Measurements from ENCODE around the gene ELF5.

ELF5 gene

DNA sequence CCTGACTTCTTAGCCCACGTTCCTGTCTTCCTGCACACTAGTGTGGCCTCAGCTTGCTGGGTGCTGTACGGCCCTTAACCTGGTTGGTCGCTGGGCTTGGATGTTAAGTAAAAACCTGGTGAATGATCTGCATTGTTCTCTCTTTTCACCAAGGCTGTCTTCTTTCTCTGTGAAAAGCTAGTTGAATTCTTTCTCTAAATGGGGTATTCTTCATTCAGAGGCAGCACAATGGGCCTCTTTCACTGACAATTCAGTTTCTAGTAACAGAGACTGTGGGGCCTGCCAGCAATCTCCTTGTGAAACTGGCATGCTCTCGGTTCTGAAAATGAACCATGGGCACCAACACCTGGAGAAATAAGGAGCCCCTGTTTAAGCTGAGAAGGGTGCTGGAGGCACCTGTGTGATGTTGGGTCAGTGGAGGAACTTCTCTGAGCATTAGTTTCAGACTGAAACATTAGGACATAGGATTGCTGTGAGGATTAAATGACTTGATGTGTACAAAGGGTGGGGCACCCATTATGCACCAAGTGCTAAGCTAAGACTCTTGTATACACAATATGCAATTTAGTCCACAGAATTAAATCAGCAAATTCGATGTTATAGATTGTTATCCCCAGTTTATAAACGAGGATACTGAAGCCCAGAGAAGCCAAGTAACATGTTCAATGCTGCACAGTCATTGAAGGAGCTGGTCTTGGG lies 33.1 kb upstream of the ELF5 start:
- TF ChIP-seq ZFX (IDR thresholded peaks at IDR 0.05; ENCODE audit: borderline replicate concordance) (no peak), CTCF (IDR thresholded peaks at IDR 0.05) (no peak)
- H3K27ac ChIP-seq = no peak overlapping the region

- H3K27ac ChIP-seq = no peak overlapping the region
- TF ChIP-seq CTCF (IDR thresholded peaks at IDR 0.05) (no peak), ZFX (IDR thresholded peaks at IDR 0.05; ENCODE audit: borderline replicate concordance) (no peak)
Measured at GRCh38 chr11:34542089-34542488, 28.5 kb upstream of the ELF5 start.

GRCh38 chr11:34540870-34541269 lies 27.3 kb upstream of the ELF5 start:
- H3K27ac ChIP-seq = no peak overlapping the region
- TF ChIP-seq CTCF (IDR thresholded peaks at IDR 0.05) = no peak
- TF ChIP-seq ZFX (IDR thresholded peaks at IDR 0.05; ENCODE audit: borderline replicate concordance) = no peak

DNA sequence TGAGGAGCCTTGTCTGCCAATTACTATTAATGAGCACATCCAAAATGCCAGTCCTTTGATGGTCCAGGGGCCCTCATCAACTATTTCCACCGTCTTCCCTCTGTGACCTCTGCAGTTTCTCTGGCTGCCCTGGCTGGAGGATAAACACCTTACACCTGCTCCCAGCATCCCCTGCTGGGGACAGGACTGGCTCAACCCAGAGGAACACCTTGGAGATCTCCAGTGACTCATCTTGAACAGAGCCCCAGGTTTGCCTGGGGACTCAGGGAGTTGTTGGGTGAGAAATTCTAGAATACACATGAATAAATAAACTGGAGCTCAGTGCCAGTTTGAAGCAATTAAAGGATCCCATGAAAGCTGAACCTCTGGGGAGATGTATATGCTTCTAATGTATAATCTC lies 24.0 kb upstream of the ELF5 start:
- TF ChIP-seq CTCF (IDR thresholded peaks at IDR 0.05) = no peak
- TF ChIP-seq ZFX (IDR thresholded peaks at IDR 0.05; ENCODE audit: borderline replicate concordance) = no peak
- H3K27ac ChIP-seq = no peak overlapping the region

GRCh38 chr11:34536056-34536455 lies 22.5 kb upstream of the ELF5 start:
- no peak for TF ChIP-seq CTCF (IDR thresholded peaks at IDR 0.05)
- TF ChIP-seq ZFX (IDR thresholded peaks at IDR 0.05; ENCODE audit: borderline replicate concordance) = no peak
- H3K27ac ChIP-seq = no peak overlapping the region

DNA sequence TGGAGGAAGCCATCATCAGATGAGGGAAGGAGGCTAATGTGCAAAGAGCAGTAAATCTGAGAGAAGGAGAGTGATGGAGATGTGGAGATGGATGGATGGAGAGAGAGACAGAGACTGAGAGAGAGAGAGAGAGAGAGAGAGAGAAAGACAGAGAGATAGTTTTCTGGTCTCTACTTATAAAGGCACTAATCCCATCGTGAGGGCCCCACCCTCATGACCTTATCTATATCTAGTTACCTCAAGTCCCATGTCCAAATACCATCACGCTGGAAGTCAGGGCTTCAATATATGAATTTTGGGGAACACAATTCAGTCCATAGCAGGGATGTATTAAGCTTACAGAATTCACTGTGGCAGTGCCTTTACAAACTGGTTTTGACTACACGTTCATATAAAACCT lies 21.2 kb upstream of the ELF5 start:
- no peak for TF ChIP-seq CTCF (IDR thresholded peaks at IDR 0.05)
- TF ChIP-seq ZFX (IDR thresholded peaks at IDR 0.05; ENCODE audit: borderline replicate concordance) = no peak
- H3K27ac ChIP-seq = no peak overlapping the region

DNA sequence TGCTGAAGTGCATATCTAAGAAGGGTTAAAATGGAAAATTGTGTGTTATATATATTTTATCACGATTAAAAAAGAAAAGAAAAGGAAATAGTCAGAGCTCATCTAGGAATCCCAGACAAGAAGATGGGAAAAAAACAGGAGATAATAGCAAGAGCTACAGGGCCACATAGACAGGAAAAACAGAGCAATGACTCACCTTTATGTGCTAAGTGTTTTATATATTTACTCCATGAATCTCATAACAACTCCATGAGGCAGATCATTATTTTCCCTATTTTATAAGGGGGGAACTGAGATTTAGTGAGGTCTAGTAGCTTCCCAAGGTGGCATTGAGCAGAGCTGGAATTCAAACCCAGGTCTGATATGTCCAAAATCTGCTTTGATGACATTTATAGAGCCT lies 18.1 kb upstream of the ELF5 start:
- no peak overlapping the region for H3K27ac ChIP-seq
- no peak for TF ChIP-seq CTCF (IDR thresholded peaks at IDR 0.05)
- TF ChIP-seq ZFX (IDR thresholded peaks at IDR 0.05; ENCODE audit: borderline replicate concordance) = no peak
